ENCODE results near the gene FBXL12.
"Not testable (repeated sequence)": the region's sequence is repeated elsewhere in the genome, so short reads cannot be mapped to it uniquely, and the experiment has no call there.

FBXL12 gene

DNA sequence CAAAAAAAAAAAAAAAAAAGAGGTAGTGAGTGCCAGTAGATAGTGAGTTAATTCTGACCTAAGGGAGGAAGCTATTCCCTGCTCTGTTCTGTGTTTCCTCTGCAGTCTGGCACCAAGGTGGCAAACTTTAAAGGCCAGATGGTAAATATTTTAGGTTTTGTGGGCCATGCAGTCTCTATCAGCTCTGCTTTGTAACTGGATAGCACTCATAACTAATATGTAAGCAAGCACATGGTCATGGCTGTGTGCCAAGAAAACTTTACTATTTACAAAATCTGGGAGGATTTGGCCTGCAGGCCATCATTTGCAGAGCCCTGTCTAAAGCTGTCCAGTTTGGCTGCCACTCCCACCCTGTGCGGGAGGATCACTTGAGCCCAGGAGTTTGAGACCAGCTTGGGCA lies 20.5 kb upstream of the FBXL12 start:
- DNase-seq (ENCODE audit: low spot score), result no peak

DNA sequence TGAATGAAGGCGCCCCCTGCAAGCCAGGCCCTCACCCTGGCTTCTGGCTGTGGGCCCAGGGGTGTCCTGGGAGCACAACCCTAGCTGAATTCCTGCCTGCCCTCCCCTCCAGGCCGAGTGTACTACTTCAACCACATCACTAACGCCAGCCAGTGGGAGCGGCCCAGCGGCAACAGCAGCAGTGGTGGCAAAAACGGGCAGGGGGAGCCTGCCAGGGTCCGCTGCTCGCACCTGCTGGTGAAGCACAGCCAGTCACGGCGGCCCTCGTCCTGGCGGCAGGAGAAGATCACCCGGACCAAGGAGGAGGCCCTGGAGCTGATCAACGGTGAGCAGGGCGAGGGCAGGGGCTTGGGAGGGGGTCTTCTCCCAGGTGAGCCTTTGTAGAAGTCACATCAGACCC lies 19.4 kb upstream of the FBXL12 start:
- DNase-seq (ENCODE audit: low spot score), result no peak

DNA sequence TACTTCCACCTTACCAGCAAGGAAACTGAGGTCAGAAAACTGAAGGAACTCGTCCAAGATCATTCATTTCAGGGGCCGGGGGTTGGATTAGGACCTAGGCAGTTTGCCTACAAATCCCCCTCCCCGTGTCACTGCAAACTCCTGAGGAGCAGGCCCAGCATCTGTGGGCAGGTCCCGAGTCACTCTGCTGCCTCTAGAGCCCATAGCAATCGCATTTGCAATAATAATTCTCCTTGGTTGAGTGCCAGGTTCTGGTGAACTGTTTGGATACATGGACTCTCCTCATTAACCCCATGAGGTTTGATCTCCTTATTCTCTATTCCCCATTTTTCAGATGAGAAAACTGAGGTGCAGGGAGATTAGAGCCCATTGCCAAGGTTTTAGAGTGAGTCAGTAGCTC lies 17.1 kb upstream of the FBXL12 start:
- no peak for DNase-seq (ENCODE audit: low spot score)

DNA sequence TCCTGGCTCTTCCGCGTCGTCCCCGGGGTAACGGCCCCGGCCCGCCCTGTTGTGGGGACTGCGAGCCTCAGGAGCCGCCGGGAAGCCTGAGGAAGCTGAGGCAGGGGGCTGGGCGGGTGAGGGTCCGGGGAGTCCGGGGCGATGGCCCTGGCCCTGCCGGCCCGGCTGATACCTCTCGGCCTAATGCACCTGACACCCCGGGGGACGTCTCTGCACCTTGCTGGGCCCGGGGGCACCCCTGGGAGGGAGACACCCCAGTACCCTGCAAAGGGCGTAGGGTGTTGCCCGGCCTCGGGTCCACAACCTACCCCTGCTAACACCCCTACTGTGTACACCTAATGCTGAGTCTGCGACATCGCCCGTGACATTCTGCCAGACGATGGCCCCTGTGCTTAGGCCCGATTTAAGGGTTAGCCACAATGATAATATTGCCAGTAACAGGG lies 16.6 kb upstream of the FBXL12 start:
- no peak for DNase-seq (ENCODE audit: low spot score)

DNA sequence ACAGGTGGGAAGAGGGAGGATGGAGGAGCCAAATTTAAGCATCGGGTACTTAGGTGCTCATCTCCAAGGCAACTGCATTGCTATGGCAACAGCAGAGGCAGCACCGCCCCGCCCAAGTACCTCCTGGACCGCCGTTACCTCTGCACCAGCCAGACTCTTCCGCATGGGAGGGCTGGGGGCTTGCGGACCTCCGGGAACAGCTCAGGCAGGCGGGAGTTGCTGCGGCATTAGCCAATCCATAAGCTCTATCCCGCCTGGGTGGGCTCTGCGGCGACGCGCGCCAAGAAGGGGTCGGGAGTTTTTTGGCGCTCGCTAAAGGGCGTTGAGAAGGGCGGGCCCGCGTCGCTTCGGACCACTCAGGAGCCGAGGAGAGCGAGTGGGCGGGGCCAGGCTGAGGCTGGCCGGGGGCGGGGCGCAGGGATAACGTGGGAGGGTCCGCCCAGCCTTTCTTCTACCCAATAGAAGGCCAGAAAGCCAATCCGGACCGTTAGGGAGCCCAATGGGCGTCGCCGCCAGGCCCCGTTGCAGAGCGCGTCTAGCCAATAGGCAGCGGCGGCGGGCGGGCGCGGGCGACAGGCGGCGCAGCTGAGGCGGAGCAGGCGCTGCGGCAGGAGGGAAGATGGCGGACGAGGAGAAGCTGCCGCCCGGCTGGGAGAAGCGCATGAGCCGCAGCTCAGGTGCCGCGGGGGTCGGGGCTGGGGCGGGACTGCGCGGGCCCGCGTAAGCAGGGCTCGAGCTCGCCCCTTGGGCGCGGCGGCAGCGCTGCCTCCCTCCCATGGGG lies 16.0 kb upstream of the FBXL12 start, which contains the start of gene PIN1:
Gene PIN1, plus strand, starts transcription at position 593 of the 781 bp plus-strand sequence. Its CDS starts 27 bp downstream, at position 620.
- peak; percentile 100 for DNase-seq (ENCODE audit: low spot score)

DNA sequence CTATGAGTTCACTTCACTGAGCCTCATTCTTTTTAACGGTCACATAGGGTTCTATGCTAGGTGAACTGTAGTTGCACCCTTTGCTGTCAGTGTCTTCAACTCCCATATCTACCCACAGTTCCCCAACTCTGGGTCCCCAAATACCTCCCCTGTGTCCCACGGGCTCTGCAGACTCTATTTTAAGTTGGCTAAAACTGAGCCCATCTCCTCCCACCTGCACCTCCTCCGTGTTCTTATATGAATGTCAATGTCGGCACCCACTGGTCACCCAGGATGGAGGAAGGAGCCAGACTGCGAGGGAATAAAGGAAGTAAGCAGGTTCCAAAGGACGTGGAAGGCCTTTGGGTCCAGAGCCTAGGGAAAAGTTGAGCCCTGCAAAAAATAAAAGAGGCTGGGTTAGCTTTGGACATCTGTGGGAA lies 15.4 kb upstream of the FBXL12 start:
- no peak for DNase-seq (ENCODE audit: low spot score)

DNA sequence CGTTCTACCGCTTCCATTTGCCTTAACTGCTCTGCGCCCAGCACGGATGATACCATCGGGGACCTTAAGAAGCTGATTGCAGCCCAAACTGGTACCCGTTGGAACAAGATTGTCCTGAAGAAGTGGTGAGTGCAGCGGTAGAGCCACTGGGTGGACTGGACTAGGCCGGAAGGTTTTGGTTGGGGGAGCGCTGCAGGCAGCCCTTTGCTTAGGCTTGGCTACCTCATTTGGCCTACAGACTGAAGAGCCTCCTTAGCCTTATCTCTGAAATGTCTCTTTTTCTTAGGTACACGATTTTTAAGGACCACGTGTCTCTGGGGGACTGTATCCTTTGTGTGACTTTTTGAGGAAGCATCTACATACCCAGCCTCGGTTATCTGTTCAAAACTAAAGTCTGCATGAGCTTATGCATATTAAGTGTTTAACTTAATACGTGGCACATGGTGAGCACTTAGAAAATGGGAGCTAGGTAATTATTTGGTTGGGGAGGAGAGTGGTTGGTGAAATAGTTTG lies 9.7 kb upstream of the FBXL12 start:
- no peak for DNase-seq (ENCODE audit: low spot score)

DNA sequence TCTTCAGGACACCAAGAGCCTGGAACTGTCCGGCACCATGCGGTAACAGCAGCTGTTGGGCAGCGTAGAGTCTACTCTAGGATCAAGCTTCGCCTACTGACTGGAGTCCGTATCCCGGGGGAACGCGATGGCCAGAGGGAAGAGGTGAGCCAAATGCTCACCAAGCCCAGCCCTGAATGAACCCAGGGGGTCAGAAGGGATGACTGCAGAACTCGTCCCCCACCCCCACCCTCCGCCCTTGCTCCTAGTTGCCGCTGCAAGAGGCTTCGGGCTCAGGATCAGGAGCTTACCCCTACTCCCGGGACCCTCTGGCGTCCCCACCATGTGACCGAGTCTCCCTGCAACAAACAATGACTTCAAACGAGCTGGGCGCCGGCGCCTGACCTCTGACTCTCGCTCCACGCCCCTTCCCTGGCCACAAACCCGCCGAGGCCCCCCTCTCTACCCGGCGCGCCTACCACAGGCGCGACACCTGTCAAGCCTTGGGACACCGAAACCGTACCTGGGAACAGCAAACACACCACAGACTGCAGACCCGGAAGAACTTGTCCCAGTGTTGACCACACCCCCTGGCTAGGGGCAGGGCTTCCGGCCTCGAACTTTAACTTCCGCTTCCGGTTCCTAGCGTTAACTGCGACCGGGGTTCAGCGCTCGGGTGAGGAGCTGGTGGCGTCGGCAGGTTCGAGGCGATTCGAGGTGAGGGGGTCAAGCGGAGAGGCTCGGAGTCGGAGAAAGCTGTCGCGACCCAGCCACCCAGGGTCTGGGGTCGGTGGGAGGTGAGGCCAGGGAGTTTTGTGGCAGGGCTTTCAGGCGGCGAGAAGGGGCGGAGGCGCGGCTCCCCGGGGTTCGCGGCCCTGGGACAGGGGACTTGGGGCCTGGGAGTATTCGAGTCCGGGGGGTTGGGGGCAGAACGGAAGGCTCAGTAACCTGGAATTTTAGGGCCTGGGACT lies 8.7 kb upstream of the FBXL12 start, which contains the start of gene UBL5:
Gene UBL5, plus strand, starts transcription at position 630 of the 950 bp plus-strand sequence. CDS start 420 bp downstream, outside the sequence.
- peak; percentile 92 for DNase-seq (ENCODE audit: low spot score)

DNA sequence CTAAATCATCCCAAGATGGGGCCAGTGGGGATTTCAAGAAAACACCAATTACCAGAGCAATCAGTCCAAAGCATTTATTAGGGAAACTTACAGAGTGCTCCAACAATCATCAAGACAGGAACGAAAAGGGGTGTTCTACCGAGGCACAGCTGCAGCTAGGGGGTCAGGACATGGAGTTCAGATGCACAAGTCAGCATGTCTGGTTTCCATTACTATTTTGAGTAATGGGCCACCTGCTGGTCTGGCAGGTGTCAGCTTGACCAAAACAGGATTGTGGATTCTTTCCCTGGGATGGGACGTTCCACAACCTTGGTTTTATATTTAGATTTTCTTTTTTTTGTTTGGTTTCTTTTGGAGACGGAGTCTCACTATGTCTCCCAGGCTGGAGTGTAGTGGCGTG lies 4.9 kb upstream of the FBXL12 start:
- no peak for DNase-seq (ENCODE audit: low spot score)

DNA sequence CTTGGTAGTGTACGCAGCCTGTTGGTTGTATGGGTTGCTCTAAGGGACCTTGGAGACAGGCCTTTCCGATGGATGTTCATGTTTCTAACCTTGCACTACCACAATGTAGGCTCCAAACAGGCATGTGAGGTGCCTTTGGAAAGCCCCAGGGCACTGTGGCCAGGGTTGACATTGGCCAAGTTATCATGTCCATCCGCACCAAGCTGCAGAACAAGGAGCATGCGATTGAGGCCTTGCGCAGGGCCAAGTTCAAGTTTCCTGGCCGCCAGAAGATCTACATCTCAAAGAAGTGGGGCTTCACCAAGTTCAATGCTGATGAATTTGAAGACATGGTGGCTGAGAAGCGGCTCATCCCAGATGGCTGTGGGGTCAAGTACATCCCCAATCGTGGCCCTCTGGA lies 1.2 kb upstream of the FBXL12 start:
- DNase-seq (ENCODE audit: low spot score), result not testable (repeated sequence)

DNA sequence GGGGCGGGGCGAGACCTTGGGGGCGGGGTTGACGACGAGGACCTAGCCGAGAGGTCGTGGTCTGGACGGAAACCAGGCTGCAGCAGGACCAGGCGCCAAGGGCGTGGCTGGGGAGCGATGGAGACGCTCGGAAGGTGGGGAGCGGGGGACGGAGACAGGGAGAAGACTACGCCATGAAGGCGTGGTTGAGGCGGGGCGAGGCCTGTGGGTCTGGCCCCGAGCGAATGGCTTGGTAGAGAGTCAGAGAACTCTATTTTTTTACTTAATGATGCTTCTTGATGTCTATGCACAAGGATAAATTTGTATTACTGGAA lies 674 bp upstream of the FBXL12 start:
- DNase-seq (ENCODE audit: low spot score), result no peak

DNA sequence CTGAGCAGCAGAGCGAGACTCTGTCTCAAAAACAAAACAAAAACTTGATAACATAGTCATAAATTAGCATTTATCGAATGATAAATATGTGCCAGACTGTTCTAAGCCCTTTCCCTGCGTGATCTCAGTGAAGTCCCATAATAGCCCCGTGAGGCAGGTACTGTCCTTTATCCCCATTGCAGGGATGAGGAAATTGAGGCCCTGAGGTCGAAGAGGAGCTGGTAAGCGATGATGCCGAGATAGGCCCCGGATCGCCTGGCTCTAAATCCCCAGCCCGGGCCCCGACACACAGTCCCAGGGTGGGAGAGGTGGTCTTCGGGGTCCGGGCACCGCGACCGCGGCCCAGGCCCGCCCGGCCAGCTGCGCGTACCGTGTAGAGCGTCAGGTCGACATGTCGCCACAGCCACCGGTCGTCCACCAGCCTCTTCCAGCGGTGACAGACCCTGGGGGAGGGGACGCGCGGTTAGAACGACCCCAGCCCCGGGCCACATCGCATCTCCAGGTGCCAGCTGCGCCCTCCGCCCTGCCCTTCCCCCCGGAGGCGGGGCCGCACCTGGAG lies 625 bp downstream of the FBXL12 start:
- DNase-seq (ENCODE audit: low spot score), result peak; percentile 11

DNA sequence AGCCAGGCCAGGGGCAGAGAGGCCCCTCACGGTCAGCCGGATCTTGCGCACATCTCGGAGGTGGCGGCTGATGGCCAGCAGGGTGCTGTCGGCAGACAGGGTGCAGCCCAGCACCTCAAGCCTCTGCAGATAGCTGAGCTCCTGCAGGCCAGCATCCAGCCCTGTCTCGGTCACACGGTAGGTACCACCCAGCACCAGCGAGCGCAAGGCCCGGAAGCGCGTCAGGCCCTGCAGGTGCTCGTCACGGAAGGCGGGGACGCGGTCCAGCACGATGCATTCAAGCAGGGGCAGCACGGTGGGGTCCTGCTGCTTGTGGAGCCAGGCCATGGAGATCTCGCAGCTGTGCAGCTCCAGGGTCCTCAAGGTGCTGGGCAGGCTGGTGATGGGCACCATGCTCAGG lies 7.7 kb downstream of the FBXL12 start:
- DNase-seq (ENCODE audit: low spot score), result no peak

DNA sequence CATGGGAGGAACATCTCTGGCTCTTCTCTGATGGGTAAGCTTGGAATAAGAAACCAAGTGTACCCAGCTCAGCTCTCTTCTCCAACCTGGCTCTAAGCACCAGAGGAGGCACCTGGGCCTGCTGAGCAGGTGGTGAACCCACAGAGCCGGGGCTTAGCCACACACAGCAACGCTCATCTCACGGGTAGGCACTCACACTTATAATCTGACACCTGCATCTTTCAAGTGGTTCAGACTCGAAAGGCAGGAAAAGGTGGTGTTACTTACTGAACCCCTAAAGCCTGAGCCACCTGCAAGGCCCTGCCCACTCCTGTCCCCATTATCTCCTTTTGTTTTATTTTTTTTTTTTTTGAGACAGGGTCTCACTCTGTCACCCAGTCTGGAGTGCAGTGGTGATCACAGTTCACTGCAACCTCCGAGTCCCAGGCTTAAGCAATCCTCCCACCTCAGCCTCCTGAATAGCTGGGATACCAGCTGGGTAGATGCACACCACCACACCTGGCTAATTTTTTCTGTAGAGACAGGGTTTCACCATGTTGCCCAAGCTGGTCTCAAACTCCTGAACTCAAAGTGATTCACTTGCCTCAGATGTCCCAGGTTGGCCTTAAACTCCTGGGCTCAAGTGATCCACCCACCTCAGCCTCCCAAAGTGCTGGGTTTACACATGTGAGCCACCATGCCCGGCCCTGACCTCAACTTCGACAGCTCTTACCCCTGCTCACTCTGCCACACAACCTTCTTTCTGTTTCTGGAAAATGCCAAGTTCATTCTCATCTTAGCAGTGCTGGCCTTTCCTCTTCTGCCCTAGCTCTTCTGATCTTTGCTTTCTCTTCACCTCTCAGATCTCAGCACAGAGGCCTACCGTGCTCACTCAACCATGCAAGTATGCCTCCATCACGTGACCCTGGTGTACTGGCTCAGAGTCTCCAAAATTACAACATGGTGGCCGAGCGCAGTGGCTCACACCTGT lies 9.7 kb downstream of the FBXL12 start:
- DNase-seq (ENCODE audit: low spot score), result no peak

DNA sequence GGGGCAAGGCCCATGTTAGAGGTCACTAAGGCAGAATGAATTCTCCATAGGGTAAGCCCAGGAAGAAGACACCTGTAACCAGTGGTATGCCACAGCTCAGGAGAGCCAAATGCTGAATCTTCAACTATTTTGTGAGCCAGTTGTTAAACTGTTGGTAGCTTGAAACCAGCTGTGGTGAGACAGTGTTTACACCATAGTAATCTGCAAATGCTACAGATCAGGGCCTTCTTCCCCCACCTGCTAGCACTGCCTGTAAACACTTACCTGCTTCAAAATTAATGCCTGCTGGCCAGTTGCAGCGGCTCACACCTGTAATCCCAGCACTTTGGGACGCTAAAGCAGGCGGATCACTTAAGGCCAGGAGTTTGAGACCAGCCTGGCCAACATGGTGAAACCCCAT lies 12.1 kb downstream of the FBXL12 start:
- no peak for DNase-seq (ENCODE audit: low spot score)

DNA sequence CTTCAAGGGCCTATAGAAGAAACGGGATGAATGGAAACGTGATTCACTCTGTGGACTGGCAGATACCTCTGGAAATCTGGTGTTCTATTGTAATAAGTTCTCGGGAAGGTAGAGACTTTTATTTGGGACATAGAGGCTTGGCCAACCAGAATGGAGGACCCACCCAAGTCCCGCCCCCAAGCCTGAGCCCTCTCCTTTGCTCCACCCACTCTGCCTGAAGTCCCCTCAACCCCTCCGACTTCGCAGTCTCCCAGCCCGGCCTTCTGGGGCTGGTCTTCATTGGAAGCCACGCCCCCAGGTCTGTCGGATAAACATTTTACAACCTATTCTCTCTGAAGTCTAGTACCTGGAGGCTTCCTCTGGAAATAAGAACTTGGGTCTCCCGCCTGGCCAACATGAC lies 16.9 kb downstream of the FBXL12 start:
- DNase-seq (ENCODE audit: low spot score), result no peak

DNA sequence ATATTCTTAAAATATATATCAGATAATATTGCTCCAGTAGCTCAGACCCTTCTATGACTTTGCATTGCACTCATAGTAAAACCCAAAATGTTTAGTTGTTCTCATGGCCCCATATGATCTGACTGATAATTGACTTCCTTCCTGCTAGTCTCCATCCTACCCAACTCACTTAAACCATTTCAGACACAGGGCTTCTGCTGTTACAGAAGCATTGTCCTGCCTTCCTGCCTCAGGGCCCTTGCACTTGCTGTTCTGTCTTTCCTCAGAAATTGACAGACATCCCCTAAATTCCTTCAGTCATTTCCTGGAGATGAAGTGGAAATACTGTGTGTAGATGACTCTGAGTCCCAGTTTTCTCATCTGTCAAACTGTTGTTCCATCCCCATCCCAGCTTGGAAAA lies 19.7 kb downstream of the FBXL12 start:
- no peak for DNase-seq (ENCODE audit: low spot score)

DNA sequence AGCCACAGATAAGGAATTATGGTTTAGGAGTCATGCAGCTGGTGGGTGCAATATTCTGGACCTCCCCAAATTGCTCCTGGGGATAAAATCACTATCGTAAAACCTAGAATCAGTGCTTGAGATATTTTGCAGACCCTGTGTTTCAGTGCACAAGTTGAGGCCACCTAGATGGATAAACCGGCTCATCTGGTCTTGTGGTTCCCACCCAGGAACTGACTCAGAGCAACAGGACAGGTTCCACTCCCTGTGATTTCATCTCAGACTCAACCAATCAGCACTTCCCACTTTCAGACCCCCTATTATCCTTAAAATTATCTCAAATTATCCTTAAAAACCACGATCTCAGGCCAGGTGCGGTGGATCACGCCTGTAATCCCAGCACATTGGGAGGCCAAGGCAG lies 21.0 kb downstream of the FBXL12 start:
- no peak for DNase-seq (ENCODE audit: low spot score)

DNA sequence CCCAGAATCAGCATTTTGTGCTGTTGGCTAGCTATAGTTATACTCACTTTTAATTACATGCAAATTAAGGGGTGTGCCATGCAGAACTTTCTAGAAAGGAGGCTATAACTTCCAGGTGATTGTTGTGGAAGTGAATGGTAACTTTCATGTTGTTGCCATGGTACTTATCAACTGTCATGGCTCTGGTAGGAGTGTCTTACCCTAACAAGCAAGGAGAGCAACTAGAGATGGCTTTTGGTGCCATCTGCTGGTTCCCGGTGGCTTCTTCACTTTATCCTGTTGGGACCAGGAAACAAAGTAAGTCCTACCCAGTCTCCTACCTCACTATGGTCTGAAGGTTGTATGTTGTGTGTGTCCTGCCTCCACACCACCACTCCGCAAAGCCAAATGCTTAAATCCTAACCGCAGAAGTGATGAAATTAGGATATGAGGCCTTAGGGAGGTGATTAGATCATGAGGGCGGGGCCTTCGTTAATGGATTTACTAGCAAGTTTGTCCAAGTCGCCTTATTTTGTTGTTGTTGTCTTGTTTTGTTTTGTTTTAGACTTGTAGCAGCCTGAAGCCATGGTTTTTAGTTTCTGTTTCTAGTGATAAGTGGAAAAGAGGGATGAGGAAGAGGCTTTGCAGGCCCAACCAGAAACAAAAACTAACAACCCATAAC lies 22.6 kb downstream of the FBXL12 start:
- peak; percentile 77 for DNase-seq (ENCODE audit: low spot score)

DNA sequence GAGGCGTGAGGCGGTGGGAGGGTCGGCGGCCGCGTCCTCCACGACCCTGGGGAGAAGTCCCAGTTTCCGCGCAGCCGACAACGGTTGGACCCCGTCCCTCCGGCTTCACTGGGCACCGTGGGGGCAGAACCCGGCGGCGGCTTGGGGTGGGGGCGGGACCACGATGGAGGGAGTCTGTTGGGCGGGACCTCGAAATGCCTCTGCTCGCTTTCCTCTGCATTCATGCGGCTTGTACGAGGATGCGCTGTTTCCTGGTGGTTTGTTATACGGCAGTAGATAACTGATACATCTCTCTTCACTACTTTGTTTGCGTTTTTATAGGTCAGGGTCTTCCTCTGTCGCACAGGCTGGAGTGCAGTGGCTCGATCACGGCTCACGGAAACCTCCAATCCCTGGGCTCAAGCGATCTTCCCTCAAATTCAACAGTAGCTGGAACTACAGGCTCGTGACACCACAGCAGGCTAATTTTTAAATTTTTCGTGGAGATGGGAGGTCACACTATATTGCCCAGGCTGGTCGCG lies 25.7 kb downstream of the FBXL12 start:
- DNase-seq (ENCODE audit: low spot score), result peak; percentile 14

Measured in germinal center (tissue), 1 donor.